GM23338 (cell line): ENCODE data around the gene BCAR3. TPM values are rescaled to one million over a fixed set of nuclear protein-coding genes. Genes with fewer than 3 reads are reported as not detected.

Source experiments
- ATAC-seq: fragments of 200-7000 bp; cut with Tn5 transposase; 3 replicates; pipeline ENCODE4 v1.9.1; 2020
- DNase-seq: peaks from one replicate; pipeline ENCODE4 v3.0.0-alpha.2; 2015; ENCODE audit warnings: low spot score
- H2AFZ ChIP-seq: fragments of 200-600 bp; sonication (generic); 2 replicates; pipeline ENCODE4 v1.8.0; 2016; ENCODE audit warnings: antibody characterized with exemption, mild to moderate bottlenecking, moderate library complexity
- H3F3A ChIP-seq: fragments of 200-600 bp; sonication (generic); replicated peaks from 2 replicates; pipeline ENCODE4 v1.8.0; 2017; ENCODE audit warnings: antibody characterized with exemption, mixed run types, low read depth
- H3K27ac ChIP-seq: fragments of 200-600 bp; sonication (generic); 2 replicates; pipeline ENCODE4 v1.6.1; 2016; ENCODE audit warnings: low read depth
- H3K27me3 ChIP-seq: fragments of 200-600 bp; sonication (generic); 2 replicates; pipeline ENCODE4 v1.8.0; 2016; ENCODE audit warnings: mild to moderate bottlenecking, mixed run types, moderate library complexity; ENCODE audit not compliant: insufficient read depth
- H3K36me3 ChIP-seq: fragments of 200-600 bp; sonication (generic); 2 replicates; pipeline ENCODE4 v1.8.0; 2016; ENCODE audit warnings: mild to moderate bottlenecking; ENCODE audit not compliant: insufficient read depth
- H3K4me1 ChIP-seq: fragments of 200-600 bp; sonication (generic); 2 replicates; pipeline ENCODE4 v1.8.0; 2016; ENCODE audit warnings: mild to moderate bottlenecking, moderate library complexity; ENCODE audit not compliant: insufficient read depth
- H3K4me2 ChIP-seq: fragments of 200-600 bp; sonication (generic); 2 replicates; pipeline ENCODE4 v1.7.1; 2017; ENCODE audit warnings: mixed run types
- H3K4me3 ChIP-seq: fragments of 200-600 bp; sonication (generic); 2 replicates; pipeline ENCODE4 v1.6.1; 2016; ENCODE audit warnings: mixed run types
- H3K79me2 ChIP-seq: fragments of 200-600 bp; sonication (generic); replicated peaks from 2 replicates; pipeline ENCODE4 v1.8.0; 2017; ENCODE audit warnings: mild to moderate bottlenecking; ENCODE audit not compliant: insufficient read depth
- H3K9me2 ChIP-seq: fragments of 200-600 bp; sonication (generic); 2 replicates; pipeline ENCODE4 v1.8.0; 2017; ENCODE audit not compliant: insufficient read depth
- H4K20me1 ChIP-seq: fragments of 200-600 bp; sonication (generic); replicated peaks from 2 replicates; pipeline ENCODE4 v1.8.0; 2017; ENCODE audit warnings: mild to moderate bottlenecking; ENCODE audit not compliant: insufficient read depth
- H3K27ac Mint-ChIP-seq: 2 replicates; pipeline ENCODE4 v1.8.0; 2020; ENCODE audit warnings: inconsistent platforms, mild to moderate bottlenecking, moderate library complexity, mixed read lengths
- H3K27me3 Mint-ChIP-seq: 3 replicates; pipeline ENCODE4 v1.8.0; 2022; ENCODE audit warnings: low read depth, mild to moderate bottlenecking, moderate library complexity, mixed read lengths, inconsistent platforms; ENCODE audit not compliant: insufficient read depth, poor library complexity
- H3K36me3 Mint-ChIP-seq: 3 replicates; pipeline ENCODE4 v1.8.0; 2021; ENCODE audit warnings: low read depth, mild to moderate bottlenecking, inconsistent platforms, moderate library complexity, mixed read lengths
- H3K4me1 Mint-ChIP-seq: 3 replicates; pipeline ENCODE4 v1.8.0; 2020; ENCODE audit warnings: mild to moderate bottlenecking, inconsistent platforms, mixed read lengths
- H3K4me3 Mint-ChIP-seq: 3 replicates; pipeline ENCODE4 v1.8.0; 2021; ENCODE audit warnings: moderate library complexity, mild to moderate bottlenecking, inconsistent platforms, mixed read lengths
- H3K9me3 Mint-ChIP-seq: 3 replicates; pipeline ENCODE4 v1.8.0; 2020; ENCODE audit warnings: moderate library complexity, mild to moderate bottlenecking, inconsistent platforms, mixed read lengths
- CREB1 ChIP-seq: fragments of 250-450 bp; sonication (Bioruptor Pico); IDR thresholded peaks from 2 replicates; pipeline ENCODE4 v1.5.0; 2020; ENCODE audit warnings: low read depth, mild to moderate bottlenecking, moderate library complexity
- EZH2 ChIP-seq: fragments of 200-600 bp; sonication (generic); IDR thresholded peaks from one replicate; pipeline ENCODE4 v1.8.0; 2017; ENCODE audit warnings: antibody characterized with exemption, mild to moderate bottlenecking, low read depth; ENCODE audit not compliant: unreplicated experiment
- EZH2phosphoT487 ChIP-seq: fragments of 200-600 bp; sonication (generic); IDR thresholded peaks from one replicate; pipeline ENCODE4 v1.8.1; 2018; ENCODE audit warnings: antibody characterized with exemption; ENCODE audit not compliant: unreplicated experiment
- JUNB ChIP-seq: IDR thresholded peaks from one replicate; pipeline ENCODE4 v1.6.1; 2016; ENCODE audit warnings: antibody characterized with exemption; ENCODE audit not compliant: unreplicated experiment
- NANOG ChIP-seq: IDR thresholded peaks from 2 replicates; pipeline ENCODE4 v1.6.1; 2016; ENCODE audit warnings: antibody characterized with exemption, borderline replicate concordance
- POLR2AphosphoS5 ChIP-seq: IDR thresholded peaks from 2 replicates; pipeline ENCODE4 v1.6.1; 2016; ENCODE audit warnings: antibody characterized with exemption, low read depth
- STAT1 ChIP-seq: IDR thresholded peaks from one replicate; pipeline ENCODE4 v1.6.1; 2016; ENCODE audit warnings: antibody characterized with exemption; ENCODE audit not compliant: unreplicated experiment
- ZNF114 ChIP-seq: fragments of 250-450 bp; sonication (Bioruptor Pico); IDR thresholded peaks from 2 replicates; pipeline ENCODE4 v1.5.0; 2020; ENCODE audit warnings: mild to moderate bottlenecking, moderate library complexity
- ZNF331 ChIP-seq: fragments of 250-450 bp; sonication (Bioruptor Pico); IDR thresholded peaks from 2 replicates; pipeline ENCODE4 v1.5.0; 2020; ENCODE audit warnings: low read depth, mild to moderate bottlenecking, moderate library complexity
- polyA plus RNA-seq: library from polyadenylated mRNA; unstranded; fragments of >200 nt; fragmentation: Nextera tagmentation; extraction: Ambion mirVana; gene quantifications from 2 replicates; pipeline ENCODE4 v1.2.1, GENCODE V29; 2016
- total RNA-seq: library from RNA; depleted of rRNA; stranded (reverse); fragments of >200 nt; shearing (Covaris generic); gene quantifications from 2 replicates; pipeline ENCODE4 v1.2.3, GENCODE V29; 2014
- TF ChIP-seq, protein P1 (sequence below): IDR thresholded peaks from 2 replicates; pipeline ENCODE4 v1.6.1; 2016; ENCODE audit warnings: antibody characterized with exemption
- TF ChIP-seq, protein P2 (sequence below), 2 experiments: fragments of 200-600 bp in 1 of 2; sonication (generic) in 1 of 2; conservative IDR thresholded peaks; 2 replicates each; pipeline versions ENCODE4 v1.5.1 to v1.6.1; 2016 to 2017; ENCODE audit warnings: antibody characterized with exemption in 2 of 2, low read depth in 2 of 2, mild to moderate bottlenecking in 2 of 2, moderate library complexity in 1 of 2
- TF ChIP-seq, protein P3 (sequence below): fragments of 250-450 bp; sonication (Bioruptor Pico); IDR thresholded peaks from 2 replicates; pipeline ENCODE4 v1.5.0; 2020; ENCODE audit warnings: mild to moderate bottlenecking, moderate library complexity
- TF ChIP-seq, protein P4 (sequence below): IDR thresholded peaks from one replicate; pipeline ENCODE4 v1.6.1; 2018; ENCODE audit warnings: antibody characterized with exemption; ENCODE audit not compliant: unreplicated experiment

The BCAR3 gene
- total and polyA plus RNA-seq, 2 experiments from 2014 or later, result 5.5 to 9.7 TPM

DNA sequence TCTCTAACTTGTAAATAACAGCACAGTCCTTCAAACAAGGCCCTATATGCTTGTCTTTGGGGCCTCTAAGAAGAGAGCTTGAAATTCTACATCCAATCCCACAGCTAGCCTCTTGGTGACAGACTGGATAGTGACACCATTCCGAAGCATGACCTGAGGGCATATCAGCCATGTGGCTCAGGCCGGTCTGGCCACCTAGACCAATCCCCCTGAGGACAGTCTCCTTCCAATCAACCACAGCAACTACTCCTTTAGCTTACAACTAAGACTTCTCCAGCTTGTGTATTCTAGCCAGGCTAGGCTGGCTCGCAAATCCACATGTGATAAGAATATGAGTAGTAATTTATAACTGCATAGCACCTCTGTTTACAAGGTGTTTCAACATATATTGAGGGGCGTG, 14.0 kb downstream of the BCAR3 start:
- Histone ChIP-seq H2AFZ (no peak overlapping the region), H3F3A (no peaks in the 10 kb centered on the region), H3K4me1 (peaks cover 33% of the 10 kb centered on the region), H3K27me3 (no peaks in the 10 kb centered on the region), H4K20me1 (no peaks in the 10 kb centered on the region), H3K27ac (no peak overlapping the region), H3K4me2 (no peak overlapping the region), H3K79me2 (peaks cover 7% of the 10 kb centered on the region), H3K4me3 (no peak overlapping the region), H3K36me3 (no peaks in the 10 kb centered on the region), H3K9me2 (no peaks in the 10 kb centered on the region)
- Mint-ChIP-seq H3K27ac (no peak overlapping the region), H3K9me3 (peaks cover 3% of the 10 kb centered on the region; the same call in 2 of the 3 replicates), H3K4me3 (no peak overlapping the region), H3K4me1 (peaks cover 35% of the 10 kb centered on the region), H3K36me3 (peaks cover 14% of the 10 kb centered on the region), H3K27me3 (peaks cover 11% of the 10 kb centered on the region)
- DNase-seq, result no peak
- no peak for ATAC-seq
- TF ChIP-seq EZH2, result no peak
- TF ChIP-seq, protein P1, sequence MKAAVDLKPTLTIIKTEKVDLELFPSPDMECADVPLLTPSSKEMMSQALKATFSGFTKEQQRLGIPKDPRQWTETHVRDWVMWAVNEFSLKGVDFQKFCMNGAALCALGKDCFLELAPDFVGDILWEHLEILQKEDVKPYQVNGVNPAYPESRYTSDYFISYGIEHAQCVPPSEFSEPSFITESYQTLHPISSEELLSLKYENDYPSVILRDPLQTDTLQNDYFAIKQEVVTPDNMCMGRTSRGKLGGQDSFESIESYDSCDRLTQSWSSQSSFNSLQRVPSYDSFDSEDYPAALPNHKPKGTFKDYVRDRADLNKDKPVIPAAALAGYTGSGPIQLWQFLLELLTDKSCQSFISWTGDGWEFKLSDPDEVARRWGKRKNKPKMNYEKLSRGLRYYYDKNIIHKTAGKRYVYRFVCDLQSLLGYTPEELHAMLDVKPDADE, result no peak
- no peak for TF ChIP-seq JUNB
- no peak for TF ChIP-seq ZNF331 (CRISPR knock-in tag)
- TF ChIP-seq STAT1, result no peak
- no peak for TF ChIP-seq ZNF114
- TF ChIP-seq, protein P2, sequence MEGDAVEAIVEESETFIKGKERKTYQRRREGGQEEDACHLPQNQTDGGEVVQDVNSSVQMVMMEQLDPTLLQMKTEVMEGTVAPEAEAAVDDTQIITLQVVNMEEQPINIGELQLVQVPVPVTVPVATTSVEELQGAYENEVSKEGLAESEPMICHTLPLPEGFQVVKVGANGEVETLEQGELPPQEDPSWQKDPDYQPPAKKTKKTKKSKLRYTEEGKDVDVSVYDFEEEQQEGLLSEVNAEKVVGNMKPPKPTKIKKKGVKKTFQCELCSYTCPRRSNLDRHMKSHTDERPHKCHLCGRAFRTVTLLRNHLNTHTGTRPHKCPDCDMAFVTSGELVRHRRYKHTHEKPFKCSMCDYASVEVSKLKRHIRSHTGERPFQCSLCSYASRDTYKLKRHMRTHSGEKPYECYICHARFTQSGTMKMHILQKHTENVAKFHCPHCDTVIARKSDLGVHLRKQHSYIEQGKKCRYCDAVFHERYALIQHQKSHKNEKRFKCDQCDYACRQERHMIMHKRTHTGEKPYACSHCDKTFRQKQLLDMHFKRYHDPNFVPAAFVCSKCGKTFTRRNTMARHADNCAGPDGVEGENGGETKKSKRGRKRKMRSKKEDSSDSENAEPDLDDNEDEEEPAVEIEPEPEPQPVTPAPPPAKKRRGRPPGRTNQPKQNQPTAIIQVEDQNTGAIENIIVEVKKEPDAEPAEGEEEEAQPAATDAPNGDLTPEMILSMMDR (conservative IDR thresholded peaks at IDR 0.05; ENCODE audit: low read depth in 2 of 2), result no peak
- TF ChIP-seq, protein P3, sequence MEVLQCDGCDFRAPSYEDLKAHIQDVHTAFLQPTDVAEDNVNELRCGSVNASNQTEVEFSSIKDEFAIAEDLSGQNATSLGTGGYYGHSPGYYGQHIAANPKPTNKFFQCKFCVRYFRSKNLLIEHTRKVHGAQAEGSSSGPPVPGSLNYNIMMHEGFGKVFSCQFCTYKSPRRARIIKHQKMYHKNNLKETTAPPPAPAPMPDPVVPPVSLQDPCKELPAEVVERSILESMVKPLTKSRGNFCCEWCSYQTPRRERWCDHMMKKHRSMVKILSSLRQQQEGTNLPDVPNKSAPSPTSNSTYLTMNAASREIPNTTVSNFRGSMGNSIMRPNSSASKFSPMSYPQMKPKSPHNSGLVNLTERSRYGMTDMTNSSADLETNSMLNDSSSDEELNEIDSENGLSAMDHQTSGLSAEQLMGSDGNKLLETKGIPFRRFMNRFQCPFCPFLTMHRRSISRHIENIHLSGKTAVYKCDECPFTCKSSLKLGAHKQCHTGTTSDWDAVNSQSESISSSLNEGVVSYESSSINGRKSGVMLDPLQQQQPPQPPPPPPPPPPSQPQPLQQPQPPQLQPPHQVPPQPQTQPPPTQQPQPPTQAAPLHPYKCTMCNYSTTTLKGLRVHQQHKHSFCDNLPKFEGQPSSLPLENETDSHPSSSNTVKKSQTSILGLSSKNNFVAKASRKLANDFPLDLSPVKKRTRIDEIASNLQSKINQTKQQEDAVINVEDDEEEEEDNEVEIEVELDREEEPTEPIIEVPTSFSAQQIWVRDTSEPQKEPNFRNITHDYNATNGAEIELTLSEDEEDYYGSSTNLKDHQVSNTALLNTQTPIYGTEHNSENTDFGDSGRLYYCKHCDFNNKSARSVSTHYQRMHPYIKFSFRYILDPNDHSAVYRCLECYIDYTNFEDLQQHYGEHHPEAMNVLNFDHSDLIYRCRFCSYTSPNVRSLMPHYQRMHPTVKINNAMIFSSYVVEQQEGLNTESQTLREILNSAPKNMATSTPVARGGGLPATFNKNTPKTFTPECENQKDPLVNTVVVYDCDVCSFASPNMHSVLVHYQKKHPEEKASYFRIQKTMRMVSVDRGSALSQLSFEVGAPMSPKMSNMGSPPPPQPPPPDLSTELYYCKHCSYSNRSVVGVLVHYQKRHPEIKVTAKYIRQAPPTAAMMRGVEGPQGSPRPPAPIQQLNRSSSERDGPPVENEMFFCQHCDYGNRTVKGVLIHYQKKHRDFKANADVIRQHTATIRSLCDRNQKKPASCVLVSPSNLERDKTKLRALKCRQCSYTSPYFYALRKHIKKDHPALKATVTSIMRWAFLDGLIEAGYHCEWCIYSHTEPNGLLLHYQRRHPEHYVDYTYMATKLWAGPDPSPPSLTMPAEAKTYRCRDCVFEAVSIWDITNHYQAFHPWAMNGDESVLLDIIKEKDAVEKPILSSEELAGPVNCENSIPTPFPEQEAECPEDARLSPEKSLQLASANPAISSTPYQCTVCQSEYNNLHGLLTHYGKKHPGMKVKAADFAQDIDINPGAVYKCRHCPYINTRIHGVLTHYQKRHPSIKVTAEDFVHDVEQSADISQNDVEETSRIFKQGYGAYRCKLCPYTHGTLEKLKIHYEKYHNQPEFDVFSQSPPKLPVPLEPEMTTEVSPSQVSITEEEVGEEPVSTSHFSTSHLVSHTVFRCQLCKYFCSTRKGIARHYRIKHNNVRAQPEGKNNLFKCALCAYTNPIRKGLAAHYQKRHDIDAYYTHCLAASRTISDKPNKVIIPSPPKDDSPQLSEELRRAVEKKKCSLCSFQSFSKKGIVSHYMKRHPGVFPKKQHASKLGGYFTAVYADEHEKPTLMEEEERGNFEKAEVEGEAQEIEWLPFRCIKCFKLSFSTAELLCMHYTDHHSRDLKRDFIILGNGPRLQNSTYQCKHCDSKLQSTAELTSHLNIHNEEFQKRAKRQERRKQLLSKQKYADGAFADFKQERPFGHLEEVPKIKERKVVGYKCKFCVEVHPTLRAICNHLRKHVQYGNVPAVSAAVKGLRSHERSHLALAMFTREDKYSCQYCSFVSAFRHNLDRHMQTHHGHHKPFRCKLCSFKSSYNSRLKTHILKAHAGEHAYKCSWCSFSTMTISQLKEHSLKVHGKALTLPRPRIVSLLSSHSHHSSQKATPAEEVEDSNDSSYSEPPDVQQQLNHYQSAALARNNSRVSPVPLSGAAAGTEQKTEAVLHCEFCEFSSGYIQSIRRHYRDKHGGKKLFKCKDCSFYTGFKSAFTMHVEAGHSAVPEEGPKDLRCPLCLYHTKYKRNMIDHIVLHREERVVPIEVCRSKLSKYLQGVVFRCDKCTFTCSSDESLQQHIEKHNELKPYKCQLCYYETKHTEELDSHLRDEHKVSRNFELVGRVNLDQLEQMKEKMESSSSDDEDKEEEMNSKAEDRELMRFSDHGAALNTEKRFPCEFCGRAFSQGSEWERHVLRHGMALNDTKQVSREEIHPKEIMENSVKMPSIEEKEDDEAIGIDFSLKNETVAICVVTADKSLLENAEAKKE (CRISPR knock-in tag), result no peak
- no peak for TF ChIP-seq NANOG
- TF ChIP-seq CREB1 (CRISPR knock-in tag), result no peak
- TF ChIP-seq EZH2phosphoT487, result no peak
- TF ChIP-seq POLR2AphosphoS5, result no peak
- TF ChIP-seq, protein P4, sequence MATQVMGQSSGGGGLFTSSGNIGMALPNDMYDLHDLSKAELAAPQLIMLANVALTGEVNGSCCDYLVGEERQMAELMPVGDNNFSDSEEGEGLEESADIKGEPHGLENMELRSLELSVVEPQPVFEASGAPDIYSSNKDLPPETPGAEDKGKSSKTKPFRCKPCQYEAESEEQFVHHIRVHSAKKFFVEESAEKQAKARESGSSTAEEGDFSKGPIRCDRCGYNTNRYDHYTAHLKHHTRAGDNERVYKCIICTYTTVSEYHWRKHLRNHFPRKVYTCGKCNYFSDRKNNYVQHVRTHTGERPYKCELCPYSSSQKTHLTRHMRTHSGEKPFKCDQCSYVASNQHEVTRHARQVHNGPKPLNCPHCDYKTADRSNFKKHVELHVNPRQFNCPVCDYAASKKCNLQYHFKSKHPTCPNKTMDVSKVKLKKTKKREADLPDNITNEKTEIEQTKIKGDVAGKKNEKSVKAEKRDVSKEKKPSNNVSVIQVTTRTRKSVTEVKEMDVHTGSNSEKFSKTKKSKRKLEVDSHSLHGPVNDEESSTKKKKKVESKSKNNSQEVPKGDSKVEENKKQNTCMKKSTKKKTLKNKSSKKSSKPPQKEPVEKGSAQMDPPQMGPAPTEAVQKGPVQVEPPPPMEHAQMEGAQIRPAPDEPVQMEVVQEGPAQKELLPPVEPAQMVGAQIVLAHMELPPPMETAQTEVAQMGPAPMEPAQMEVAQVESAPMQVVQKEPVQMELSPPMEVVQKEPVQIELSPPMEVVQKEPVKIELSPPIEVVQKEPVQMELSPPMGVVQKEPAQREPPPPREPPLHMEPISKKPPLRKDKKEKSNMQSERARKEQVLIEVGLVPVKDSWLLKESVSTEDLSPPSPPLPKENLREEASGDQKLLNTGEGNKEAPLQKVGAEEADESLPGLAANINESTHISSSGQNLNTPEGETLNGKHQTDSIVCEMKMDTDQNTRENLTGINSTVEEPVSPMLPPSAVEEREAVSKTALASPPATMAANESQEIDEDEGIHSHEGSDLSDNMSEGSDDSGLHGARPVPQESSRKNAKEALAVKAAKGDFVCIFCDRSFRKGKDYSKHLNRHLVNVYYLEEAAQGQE, result no peak
